Activated CD8-positive, alpha-beta memory T cell treated with anti-CD3 and anti-CD28 coated beads for 36 hours (primary cell): ENCODE data around the gene PAQR4. TPM values are rescaled to one million over a fixed set of nuclear protein-coding genes. Genes with fewer than 3 reads are reported as not detected.

Experiments used
- CTCF ChIA-PET: fragments of 350-600 bp; sonication (Branson Sonifier 250); formaldehyde crosslinking; loops from one replicate; lab custom pipeline; 2021; ENCODE audit warnings: antibody characterized with exemption; lab: Charles Lee
- POLR2A ChIA-PET: fragments of 350-600 bp; sonication (Branson Sonifier 250); formaldehyde crosslinking; loops from one replicate; lab custom pipeline; 2021; ENCODE audit warnings: antibody characterized with exemption; lab: Charles Lee
- total RNA-seq, 2 experiments: library from RNA; stranded (reverse); gene quantifications; one replicate each; pipeline ENCODE4 v1.2.3, GENCODE V29; 2021

PAQR4 gene
- total RNA-seq, 2 experiments from 2014 or later: 41.1 to 43.0 TPM

DNA sequence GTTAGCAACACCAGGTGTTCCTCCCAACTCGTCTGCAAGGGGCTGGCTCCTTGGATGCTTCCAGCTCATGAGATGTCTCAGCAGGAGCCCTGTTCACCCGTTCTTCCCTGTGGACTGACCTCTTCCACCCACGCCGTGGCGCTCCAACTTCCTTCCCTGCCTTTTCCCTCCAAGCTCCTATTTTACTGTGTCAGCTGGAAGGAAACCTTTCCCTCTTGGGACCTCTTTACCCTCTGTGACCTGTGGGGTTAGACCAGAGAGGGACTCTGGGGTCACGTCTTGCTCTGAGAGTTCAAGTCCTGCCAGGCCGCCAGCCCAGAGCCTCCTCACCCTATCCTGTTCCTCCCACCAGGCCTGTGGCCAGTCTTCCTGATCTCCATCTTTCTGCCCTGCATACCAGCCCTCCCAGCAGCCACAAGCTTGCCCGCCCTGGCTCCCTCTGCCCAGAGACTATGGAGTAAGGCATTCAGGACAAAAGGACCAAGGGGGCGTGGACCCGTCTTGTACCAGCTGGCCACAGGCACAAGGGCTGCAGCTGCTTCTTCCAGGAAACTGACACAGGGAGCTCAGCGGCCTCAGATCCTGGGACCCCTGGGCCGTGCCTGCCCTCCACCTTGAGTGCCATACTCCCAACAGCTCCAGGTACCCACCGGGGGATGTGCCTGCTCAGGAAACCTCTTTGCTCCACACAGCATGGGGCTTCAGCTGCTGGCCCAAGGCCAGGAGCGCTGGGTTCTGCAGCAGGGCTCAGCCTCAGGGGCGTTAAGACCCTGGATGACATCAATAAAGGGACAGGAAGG lies 3.0 kb downstream of the PAQR4 start:
- ChIA-PET POLR2A (no interaction called here), CTCF (interaction anchor here (0.7 to 2.0 kb wide), 4 partner anchors 9 to 113 kb away, joined by 3 to 5 read pairs (median 4); no protein-coding TSS in a partner anchor)

DNA sequence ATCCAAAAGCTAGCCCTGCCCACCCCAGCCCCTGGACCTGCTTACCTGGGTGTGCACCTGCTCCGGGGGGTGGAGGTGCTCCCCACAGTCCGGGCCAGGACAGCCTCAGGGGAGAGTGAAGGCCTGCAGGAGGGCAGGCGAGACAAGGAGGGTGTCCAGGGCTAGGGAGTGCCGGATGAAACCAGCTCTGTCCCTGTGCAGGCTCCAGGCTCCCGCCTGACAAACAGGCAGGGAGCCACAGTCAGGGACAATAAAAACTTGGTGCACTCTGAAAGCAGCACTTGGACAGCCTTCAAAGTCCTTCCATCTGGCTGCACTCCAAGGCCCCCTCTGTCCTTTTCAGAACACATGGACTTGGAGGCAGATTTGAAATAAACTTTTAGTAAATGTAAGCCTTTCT lies 3.9 kb downstream of the PAQR4 start:
- POLR2A ChIA-PET: no interaction called here

DNA sequence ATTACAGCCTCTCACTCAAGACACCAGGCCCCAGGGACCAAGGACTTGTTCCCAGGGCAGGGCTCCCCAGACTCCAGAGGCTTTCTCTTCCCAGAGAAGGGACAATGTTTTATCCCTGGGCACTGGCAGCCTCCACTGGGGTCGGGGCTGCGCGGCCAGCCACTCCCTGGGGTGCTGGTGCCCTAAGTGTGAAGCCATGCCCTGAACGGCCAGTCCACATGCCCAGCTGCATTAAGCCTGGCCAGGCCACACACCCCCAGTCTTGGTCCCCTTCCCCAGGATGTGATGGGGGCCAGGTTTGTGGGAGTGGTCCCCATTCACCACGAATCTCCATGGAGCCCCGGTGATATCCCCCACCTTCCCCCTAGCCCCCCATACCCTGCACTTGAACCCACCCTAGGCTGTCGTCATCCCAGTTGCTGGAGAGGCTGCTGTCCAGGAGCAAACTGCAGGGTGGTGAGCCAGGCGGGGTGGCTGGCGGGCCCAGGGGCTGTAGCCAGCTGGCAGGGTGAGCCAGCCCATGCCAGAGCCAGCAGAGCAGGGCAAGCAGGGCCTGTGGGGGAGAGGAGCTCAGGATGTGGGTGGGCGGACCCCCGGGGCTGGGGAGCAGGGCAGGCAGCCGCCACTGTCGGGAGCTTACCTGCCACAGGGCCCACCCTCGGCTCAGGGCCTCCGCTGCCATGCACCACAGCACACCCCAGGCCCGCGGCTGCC lies 4.6 kb downstream of the PAQR4 start:
- POLR2A ChIA-PET: interaction anchor here (0.6 kb wide), 1 partner anchor 517 kb away, joined by 7 read pairs; no protein-coding TSS in a partner anchor
- CTCF ChIA-PET: interaction anchor here (2.0 kb wide), 1 partner anchor 10 kb away, joined by 5 read pairs; no protein-coding TSS in a partner anchor

More for the DNA sequence above, 3.9 kb downstream of the PAQR4 start:
- CTCF ChIA-PET: interaction anchor here (1.4 to 2.0 kb wide), 2 partner anchors 10 to 11 kb away, joined by 4 to 5 read pairs; no protein-coding TSS in a partner anchor

DNA sequence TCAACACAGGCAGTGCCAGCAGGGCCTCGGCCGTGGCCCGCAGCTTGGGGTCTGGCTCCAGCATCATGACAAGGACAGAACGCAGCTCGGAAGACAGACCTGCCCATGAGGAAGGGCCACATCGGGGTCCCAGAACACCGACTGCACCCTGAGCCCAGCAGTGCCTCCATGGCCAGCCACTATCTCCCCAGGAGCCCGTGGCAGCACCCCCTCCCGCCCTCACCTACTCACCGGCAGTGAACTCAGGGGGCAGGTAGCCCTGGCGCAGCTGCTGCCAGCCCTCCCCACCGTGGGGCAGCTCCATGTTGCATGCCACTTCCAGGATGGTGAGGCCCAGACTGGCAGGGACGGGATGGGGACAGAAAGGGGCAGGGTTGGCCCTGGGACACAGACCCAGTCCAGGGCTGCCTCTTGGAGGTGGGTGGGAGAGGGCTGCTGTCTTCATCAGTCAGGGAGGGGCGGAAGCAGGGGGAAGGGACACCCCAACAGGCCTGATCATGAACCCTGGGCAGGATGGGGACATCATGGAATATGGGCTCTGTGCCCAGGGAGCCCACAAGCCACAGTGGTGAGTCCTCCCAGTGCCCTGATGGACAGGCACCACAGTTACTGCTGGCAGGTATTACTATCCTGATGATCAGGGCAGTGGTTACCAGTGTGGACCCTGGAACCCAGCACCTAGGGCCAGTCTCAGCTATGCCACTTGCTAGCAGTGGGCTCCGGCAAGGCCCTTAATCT lies 5.3 kb downstream of the PAQR4 start:
- POLR2A ChIA-PET: interaction anchor here (0.5 to 0.6 kb wide), 2 partner anchors 16 to 516 kb away, joined by 3 to 7 read pairs; no protein-coding TSS in a partner anchor
- CTCF ChIA-PET: no interaction called here

DNA sequence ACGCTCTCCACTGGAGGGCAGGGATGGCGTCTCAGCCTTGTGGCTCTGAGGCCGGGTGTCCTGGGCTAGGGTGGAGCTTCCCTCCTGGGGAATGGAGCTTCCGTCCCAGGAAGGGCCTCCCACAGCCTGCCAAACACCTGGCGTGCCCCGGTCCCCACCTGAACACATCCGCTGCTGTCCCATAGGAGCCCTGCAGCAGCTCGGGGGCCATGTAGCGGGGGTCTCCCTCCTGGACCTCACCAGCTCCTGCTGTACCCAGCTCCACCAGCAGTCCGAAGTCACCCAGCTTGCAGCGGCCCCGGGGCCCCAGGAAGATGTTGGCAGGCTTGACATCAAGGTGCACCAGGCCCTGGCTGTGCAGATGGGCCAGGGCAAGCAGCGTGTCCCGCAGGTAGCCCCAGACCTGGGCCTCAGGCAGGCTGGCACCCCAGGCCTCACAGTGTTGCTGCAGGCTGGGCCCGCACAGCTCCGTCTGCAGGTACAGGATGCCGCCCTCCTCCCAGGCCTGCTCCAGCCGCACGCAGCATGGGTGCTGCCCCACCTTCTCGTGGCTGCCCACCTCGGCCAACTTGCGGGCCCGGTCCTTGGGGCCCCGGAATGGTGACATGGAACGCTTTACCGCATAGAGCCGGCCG lies 6.1 kb downstream of the PAQR4 start:
- POLR2A ChIA-PET: no interaction called here
- CTCF ChIA-PET: interaction anchor here (0.6 kb wide), 1 partner anchor 10 kb away, joined by 3 read pairs; no protein-coding TSS in a partner anchor

DNA sequence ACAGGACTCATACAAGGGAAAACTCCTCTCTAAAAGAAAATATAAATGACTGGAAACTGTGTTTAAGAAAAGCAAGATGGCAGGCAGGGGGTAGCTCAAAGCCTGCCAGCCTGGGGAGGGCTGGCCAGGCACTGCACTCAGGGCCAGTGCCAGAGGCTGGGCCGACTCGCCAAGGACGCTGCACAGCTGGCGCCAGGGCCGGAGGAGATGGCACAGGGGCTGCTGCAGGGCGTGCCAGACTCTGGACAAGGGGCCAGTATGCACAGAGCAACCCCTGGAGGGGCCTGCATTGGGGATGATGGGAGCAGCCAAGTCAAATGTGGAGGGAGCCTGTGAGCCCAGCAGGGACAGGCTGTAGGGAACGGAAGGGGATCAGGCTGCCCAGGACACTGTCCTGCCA lies 7.1 kb downstream of the PAQR4 start:
- CTCF ChIA-PET: no interaction called here
- POLR2A ChIA-PET: interaction anchor here (0.6 kb wide), 1 partner anchor 48 kb away, joined by 15 read pairs; the partner anchor contains the start of gene THOC6

DNA sequence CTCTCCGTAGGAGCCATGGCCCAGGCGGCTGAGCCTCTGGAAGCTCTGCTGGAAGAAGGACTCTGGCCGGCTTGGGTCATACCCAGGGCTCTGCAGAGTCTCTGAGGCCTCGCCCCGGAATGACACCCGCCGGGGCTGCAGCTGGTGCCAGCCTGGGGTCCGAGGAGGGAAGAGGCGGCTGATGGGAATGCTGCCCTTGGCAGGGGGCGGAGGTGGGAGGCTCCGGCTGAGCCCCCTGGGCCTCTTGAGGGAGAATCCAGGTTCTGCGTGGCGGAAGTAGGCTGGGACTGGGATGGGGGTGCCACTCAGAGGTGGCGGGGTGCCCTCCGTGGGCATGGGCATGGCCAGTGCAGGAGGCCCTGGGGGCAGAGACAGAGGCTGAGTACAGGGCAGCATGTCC lies 7.5 kb downstream of the PAQR4 start:
- ChIA-PET CTCF (no interaction called here), POLR2A (no interaction called here)

DNA sequence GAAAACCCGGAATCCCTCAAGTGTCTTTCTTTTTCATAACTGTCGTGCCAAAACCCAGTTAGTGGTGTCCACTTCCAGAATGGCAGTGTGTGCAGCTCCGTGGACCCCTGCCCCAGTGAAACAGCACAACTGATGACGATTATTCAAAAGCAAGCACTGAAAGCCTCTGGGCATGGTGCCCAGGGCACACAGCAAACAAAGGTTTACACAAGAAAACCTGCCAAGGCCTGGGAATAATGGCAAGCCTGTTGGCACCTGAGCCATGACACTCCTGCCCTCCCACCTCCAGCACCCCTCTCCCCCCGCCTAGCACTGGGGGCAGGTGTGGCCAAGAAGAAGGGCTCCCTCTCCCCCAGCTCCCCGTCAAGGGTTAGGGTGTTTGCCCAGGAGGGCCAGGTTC lies 8.3 kb downstream of the PAQR4 start:
- ChIA-PET CTCF (no interaction called here), POLR2A (no interaction called here)

DNA sequence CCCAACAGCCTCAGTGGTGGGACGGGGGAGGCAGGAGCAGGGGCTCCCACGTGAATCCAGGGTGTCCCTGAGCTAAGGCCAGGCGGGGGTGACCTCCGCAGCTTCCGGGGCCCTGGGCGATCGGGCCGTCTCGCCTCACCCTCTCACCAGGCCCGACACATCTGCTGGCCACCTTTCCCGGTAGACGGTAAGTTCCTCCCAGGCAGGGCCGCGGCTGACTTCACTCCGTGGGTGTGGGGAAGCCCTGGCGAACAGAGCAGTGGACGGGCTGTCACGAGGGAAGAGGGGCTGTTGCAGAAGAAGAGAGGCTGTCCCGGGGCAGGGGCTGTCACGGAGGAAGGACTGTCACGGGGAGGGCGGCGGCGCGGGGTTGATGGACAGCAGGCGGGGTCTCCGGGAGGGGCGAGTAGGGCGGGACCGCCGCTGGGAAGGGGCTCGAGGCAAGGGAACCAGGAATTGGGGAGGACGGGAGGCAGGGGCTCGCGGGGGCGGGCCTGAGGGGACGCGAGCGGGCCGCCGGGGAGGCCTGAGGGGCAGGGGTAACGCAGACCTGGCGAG lies 10.6 kb downstream of the PAQR4 start:
- ChIA-PET POLR2A (interaction anchor here (0.7 to 2.6 kb wide), 3 partner anchors 10 to 91 kb away, joined by 3 to 15 read pairs (median 4); partner anchors contain the start of gene TNFRSF12A), CTCF (interaction anchor here (2.3 to 3.4 kb wide), 3 partner anchors 10 to 18 kb away, joined by 5 to 8 read pairs (median 7); no protein-coding TSS in a partner anchor)

DNA sequence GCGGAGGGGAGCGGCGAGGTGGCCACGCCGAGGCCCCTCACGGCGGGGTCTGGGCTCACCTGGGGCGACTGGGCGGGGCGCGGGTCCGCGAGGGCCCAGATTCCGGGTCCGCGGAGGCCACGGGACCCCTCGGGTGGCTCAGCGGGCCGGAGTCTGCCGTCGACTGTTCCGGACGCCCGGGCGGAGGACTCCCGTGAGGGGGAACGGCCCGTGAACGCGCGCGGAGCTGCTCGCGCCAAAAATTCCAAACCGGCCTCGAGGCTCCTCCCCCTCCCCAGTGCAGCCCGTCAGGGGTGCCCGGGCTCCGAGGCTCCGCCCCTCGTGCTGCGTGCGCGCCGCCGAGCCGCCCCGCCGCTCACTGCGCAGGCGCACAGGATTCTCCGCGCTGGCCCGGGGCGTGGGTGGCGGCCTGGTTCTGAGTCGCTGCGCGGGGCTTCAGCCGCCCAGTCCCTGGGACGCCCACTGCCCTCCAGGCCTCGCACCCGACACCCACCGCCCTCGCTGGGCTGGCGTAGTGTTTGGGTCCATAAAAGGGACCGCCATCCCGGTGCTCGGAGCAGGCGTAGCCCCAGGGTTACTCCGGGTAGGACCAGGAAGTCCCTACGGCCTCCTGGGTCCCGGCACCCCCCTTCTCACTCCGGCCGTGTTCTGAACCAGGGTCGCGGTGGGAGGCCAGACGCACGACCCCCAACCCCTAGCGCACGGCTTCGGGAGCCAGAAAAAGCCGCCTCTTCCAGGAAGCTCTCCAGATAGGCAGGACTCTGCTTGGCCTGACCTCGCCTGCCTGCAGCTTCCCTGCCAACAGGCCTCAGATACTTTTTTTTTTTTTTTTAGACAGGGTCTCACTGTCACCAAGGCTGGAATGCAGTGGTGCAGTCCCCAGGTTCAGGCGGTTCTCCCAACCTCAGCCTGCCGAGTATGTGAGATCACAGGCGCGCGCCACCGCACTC lies 11.4 kb downstream of the PAQR4 start, which contains the start of gene PKMYT1:
TSS of gene PKMYT1 (minus strand) at position 220 of the 950 bp plus-strand sequence. CDS start 789 bp downstream, outside the sequence.
- POLR2A ChIA-PET: interaction anchor here (0.7 to 2.6 kb wide), 3 partner anchors 11 to 90 kb away, joined by 3 to 15 read pairs (median 4); partner anchors contain the start of gene TNFRSF12A

DNA sequence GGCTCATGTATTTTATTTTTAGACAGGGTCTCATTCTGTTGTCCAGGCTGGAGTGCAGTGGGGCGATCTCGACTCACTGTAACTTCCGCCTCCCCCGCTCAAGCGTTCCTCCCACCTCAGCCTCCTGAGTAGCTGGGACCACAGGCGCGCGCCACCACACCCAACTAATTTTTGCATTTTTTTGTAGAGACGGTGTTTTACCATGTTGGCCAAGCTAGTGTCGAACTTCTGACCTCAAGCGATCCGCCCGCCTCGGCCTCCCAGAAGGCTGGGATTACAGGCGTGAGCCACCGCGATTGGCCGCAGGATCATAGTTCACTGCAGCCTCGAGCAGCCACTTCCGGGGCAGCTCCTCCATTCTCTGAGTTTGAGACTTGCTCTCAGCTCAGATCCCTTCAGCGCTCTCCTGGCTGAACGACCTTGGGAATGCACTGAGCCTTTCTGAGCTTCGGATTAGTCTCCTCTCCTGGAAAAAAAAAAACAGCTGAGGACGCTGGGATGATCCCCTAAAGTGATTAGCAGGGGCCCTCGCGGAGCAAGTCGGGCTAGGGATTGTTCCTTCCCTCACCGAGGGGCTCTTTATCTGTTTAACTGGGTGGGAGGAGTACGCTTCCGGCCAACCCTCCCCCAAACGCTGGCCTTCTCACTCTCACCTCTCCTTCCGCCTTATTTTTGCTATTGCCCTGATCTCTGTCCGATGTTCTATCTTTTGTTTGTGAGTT lies 12.2 kb downstream of the PAQR4 start:
- POLR2A ChIA-PET: interaction anchor here (2.6 kb wide), 1 partner anchor 11 kb away, joined by 15 read pairs; no protein-coding TSS in a partner anchor

More for the DNA sequence above, 11.4 kb downstream of the PAQR4 start, which contains the start of gene PKMYT1:
- CTCF ChIA-PET: interaction anchor here (0.7 to 3.4 kb wide), 5 partner anchors 11 to 23 kb away, joined by 3 to 11 read pairs (median 7); partner anchors contain the start of gene PAQR4

DNA sequence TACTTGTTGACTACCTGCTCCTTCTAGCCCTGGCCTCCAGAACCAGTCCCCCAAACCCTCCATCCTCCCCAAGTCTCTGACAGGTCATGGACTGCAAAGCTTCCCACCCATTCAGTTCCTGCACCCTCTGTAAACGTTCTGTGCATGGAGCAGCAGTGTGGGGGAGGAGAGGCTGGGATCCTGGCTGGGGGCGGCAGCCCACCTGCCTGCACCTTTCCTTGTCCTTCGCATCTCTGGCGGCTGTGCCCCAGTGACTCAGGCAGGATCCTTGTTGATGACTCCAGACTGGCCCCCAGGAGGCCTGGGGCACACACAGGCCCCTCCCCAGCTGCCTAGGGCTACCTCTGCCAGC lies 12.7 kb downstream of the PAQR4 start:
- CTCF ChIA-PET: interaction anchor here (1.3 to 3.4 kb wide), 4 partner anchors 10 to 20 kb away, joined by 3 to 11 read pairs (median 8); partner anchors contain the start of gene PAQR4
- POLR2A ChIA-PET: no interaction called here

More for the DNA sequence above, 12.2 kb downstream of the PAQR4 start:
- CTCF ChIA-PET: interaction anchor here (1.3 to 3.4 kb wide), 4 partner anchors 10 to 20 kb away, joined by 3 to 11 read pairs (median 8); partner anchors contain the start of gene PAQR4

DNA sequence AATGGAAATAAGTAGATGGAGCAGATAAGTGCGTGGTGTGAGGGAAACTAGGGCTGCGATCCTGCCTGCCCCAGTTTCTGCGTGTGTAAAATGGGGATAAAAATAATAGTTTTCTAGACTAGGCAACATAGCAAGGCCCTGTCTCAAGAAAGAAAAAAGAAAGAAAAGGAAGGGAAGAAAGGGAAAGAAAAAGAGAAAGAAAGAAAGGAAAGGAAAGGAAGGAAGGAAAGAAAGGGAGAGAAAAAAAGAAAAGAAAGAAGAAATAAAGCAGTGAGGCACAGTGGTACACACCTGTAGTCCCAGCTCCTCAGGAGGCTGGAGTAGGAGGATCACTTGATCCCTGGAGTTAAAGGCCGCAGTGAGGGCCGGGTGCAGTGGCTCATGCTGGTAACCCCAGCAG lies 13.3 kb downstream of the PAQR4 start:
- ChIA-PET CTCF (interaction anchor here (0.7 to 1.3 kb wide), 5 partner anchors 11 to 46 kb away, joined by 3 to 6 read pairs (median 5); partner anchors contain the start of gene KREMEN2), POLR2A (no interaction called here)

DNA sequence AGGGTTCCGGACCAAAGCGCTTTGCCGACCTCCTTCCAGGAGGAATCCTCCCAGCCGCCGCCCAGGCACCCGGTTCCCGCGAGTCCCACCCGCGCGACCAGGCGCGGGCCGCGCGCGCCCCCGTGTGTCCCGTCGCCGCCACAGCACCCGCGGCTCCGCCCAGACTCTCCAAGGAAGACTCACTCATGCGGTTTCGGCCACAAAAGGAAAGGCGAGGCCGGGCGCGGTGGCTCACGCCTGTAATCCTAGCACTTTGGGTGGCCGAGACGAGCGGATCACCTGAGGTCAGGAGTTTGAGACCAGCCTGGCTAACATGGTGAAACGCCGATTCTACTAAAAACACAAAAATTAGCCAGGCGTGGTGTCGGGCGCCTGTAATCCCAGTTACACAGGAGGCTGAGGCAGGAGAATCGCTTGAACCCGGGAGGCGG lies 14.6 kb downstream of the PAQR4 start:
- ChIA-PET POLR2A (no interaction called here), CTCF (interaction anchor here (0.6 to 1.9 kb wide), 4 partner anchors 11 to 462 kb away, joined by 3 to 5 read pairs (median 4); partner anchors contain the start of gene KREMEN2)

DNA sequence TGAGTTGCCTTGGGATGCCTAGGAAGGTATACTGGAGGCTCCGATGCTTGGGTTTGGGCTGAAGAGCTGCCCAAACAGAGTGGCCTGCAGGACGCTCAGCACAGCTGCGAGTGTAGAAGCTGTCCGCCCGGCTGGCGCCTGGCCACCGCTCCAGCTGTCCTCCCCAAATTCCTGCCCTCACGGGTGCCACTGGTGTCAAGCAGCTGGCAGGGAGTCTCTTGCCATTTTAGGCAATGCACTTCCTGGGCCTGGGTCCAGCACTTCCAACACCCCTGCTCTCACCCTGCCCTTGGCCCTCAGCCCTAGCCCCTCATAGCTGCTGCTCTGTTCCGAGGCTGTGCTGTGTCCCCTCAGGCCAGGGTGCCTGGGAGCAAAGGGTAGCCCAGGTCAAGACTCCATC lies 16.3 kb downstream of the PAQR4 start:
- ChIA-PET CTCF (interaction anchor here (1.9 kb wide), 1 partner anchor 18 kb away, joined by 5 read pairs; no protein-coding TSS in a partner anchor), POLR2A (interaction anchor here (0.5 kb wide), 1 partner anchor 251 kb away, joined by 3 read pairs; no protein-coding TSS in a partner anchor)
